NCI-H187 (cell line): ENCODE data around the gene CDH5.

ENCODE experiments used
- DNase-seq, 2 experiments: peaks; one replicate each; lab custom pipeline; 2025; lab: John Stamatoyannopoulos, UW

The CDH5 gene

DNA sequence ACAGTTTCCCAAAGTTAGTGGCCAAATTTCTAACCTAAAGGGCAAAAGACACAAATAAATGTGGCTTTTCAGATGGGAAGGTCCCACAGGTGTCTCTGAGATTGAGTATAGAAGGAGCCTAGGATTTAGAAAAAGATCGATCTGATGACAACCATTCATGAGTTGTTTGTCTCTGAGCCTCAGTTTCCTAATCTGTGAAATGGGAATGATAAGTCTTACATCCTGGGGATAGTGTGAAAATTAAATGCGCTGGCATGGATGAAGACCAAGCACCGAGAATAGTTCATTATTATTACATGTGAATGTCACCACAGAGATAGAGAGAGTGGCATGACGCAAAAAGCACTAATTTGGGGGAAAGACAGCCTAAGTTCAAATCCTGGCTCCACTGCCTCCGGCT lies 7.2 kb downstream of the CDH5 start:
- no peak for DNase-seq

DNA sequence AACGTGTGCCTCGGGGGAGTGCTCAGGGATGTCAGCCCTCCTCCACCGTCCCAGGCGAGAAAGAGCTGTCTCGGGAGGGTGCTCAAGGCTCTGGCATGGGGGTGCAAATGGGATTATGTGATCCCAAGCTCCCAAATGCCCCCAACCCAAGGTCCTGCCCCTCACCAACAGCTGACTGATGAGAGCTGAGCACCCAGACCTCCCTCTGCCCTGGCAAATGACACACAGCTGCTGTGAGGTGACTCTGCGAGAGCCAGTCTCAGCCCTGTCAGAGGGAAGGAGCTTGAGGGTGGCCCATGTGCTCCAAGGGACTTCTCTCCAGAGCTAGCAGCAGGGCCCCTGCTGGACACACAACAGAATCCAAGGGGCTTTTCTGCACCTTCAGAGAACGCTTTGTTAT lies 7.7 kb downstream of the CDH5 start:
- no peak for DNase-seq

DNA sequence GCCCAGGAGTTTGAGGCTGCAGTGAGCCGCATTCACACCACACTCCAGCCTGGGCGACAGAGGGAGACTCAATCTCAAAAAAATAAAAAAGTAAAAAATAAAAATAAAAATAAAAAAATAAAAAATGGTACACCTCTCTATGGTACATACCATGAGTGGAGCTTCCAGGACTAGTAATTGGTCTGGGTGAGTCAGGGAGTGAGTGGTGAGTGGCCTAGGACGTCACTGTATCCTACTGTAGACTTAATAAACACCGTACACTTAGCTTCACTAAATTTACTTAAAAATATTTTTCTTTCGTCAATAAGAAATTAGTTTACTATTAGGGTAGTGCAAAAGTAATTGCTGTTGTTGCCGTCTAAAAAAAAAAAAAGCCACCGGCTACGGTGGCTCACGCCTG lies 9.0 kb downstream of the CDH5 start:
- no peak for DNase-seq

DNA sequence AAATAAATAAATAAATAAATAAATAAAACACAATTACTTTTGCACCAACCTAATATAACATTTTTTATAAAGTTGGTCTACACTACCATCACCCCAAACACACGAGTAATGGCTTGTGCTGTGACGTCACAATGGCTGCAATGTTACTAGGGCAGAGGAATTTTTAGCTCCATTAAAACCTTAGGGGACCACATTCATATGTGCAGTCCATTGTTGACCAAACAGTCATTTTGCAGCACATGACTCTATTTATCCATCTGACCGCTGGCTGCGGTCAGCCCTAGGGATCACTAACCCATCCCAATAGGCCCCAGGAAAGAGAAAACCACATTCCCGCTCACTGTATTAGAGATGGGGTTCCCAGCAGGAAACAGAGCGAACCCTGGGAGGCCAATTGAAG lies 9.6 kb downstream of the CDH5 start:
- no peak for DNase-seq

DNA sequence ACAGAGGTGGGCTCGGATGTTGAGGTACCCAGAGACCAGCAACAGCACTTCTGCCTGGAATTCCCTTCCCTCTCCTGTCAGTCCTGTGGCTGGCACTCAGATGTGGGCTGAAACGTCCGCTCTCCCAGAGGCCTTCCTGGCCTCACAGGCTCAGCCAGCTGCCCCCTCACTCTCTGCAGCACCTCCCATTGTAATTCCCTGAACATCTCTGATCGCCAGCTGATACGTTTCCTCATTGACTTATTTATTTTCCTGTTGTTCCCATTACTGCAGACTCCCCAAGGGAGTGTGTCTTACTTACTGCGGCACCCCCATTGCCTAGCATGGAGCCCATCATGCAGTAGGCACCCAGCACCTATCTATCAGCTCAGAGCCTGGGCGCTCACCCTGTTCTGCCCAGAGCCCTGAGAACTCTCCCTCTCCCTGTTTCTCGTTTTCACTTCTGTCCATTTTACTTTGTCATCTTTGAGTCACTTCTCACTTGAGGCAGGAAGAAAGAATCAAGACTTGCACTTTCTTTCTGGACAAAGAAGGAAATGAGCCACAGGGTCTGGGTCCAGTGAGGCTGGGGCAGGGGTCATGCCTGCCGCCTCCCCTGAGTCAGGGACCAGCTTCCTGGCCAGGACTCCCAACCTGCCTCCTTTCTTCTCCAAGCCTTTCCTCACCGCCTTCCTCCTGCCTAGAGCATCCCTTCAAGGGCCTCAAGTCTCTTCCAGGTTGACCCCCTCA lies 10.2 kb downstream of the CDH5 start:
- DNase-seq: no peak

DNA sequence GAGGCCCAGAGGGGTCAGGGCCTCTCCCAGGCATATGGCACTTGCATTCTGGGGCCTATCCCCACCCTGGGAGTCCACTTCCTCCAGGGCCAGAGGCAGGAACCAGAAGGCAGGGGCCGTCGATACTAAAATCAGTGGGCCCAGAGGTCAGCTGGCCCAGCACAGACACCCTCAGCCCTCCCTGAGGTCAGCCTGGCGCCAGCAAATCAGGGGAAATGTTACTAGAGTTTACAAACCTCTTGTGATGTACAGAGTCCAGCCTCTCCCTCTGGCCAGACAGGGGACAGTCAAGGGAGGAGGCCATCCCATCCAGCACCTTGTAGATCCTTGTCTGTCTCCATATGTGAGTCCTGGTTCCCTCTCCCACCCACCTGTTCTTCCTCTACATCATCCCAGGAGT lies 10.8 kb downstream of the CDH5 start:
- DNase-seq: no peak

DNA sequence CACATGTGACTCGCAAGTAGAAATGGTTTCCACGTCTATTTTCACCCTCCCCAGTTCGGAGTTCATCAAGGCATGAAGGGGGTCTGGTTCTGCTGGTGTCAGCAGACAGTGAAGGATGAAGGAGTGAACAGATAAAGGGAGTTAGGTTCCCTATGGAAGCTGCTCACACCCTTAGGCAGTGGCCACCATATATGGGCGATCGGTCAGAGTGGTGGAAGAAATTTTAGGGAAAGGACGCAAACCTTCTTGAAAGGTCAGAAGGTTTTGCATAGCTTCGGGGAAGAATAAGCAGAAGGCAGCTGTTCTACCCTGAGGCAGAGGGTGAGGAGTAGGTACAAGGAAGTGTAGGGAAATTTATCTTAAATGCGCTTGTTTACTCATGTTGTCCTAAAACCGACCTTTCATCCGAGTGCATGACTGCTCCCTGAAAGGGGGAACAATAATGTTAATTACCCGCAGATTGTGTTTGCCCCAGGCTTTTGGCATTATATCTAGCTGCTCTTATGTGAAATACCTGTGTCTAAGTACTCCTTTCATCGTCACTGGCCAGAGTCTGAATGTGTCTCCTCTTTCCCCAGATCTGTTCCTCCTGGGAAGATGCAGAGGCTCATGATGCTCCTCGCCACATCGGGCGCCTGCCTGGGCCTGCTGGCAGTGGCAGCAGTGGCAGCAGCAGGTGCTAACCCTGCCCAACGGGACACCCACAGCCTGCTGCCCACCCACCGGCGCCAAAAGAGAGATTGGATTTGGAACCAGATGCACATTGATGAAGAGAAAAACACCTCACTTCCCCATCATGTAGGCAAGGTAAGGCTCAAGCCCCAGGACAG lies 12.5 kb downstream of the CDH5 start:
- DNase-seq: no peak

DNA sequence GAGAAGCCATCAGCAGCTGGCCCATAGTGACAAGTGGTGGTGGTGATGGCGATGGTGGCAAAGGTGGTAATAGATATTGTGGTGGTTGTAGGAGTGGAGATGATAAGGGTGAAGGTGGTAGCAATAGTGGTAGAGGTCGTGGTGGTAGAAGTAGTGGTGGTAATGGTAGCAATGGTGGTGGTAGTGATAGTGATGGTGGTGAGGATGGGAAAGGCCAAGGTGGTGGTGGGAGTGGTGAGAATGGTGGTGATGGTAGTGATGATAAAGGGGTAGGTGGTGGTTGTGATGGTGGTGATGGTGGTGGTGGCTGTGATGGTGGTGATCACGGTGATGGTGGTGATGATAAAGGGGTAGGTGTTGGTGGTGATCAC lies 13.1 kb downstream of the CDH5 start:
- DNase-seq: no peak

DNA sequence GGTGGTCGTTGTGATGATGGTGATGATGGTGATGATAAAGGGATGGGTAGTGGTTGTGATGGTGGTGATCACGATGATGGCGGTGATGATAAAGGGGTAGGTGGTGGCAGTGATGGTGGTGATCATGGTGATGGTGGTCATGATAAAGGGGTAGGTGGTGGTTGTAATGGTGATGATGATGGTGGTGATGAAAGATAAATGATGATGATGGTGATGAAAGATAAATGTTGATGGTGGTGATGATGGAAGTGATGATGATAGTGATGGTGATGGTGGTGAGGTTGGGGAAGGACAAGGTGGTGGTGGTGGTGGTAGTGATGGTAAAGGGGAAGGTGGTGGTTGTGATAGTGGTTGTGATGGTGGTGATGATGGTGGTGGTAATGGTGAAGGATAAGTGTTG lies 13.9 kb downstream of the CDH5 start:
- no peak for DNase-seq

DNA sequence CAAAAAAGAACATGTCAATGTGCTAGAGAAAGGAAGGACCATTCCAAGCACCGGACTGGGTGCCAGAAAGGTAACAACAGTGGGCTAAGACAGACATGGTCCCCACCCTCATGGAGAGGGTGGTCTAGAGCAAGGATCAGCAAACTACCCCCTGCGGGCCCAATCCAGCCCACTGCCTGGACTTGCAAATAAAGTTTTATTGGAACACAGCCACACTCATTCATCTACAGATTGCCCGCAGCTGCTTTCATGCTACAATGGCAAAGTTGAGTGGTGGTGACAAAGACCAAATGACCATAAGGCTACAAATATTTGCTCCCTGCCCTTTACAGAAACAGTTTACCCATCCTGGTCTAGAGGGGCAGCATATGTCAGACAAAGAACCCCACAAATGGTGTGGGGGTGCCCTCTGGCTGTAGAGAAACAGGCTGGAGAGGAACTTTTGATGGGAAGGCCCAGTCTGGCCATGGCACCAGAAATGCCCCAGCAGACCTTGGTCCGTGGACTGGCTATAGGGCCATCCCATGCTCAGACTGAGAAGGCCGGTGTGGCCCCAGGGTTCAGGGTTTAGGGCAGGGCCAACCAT lies 15.2 kb downstream of the CDH5 start:
- DNase-seq: no peak

DNA sequence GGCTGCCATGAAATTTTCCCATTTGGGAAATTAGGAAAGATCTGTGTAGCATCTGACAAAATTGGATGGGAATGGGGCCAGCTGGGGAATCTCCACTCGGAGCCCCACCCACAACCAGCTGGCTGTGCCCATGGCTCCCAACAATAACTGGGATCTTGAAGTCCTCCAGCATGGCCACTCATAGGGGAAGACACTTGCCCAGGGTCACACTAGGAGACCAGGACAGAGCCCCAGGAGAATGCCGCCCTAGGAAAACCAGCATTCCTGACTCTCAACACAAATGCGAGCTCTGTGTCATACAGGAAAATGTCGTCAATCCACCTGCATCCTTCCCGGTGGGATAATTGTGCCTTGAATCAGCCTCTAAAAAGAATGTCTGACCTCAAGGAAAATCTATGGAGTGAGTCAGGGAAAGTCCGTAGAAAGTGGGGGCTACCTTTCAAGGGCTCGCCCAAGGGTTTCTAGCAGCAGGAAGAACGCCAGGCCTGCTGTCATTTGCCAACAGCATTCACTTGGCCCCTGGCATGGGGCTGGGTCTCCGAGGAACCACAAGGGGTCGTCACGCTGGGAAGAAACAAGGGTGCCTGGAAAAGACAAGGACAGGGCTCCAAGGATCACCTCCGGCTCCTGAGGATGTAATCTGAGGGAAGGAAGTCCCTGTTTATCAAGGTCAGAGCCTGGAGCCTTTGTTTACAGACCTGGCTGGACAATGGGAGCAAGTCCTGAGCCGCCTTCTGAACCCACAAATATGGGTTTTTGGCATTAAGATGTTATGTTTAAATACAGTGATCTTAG lies 15.9 kb downstream of the CDH5 start:
- DNase-seq: no peak

DNA sequence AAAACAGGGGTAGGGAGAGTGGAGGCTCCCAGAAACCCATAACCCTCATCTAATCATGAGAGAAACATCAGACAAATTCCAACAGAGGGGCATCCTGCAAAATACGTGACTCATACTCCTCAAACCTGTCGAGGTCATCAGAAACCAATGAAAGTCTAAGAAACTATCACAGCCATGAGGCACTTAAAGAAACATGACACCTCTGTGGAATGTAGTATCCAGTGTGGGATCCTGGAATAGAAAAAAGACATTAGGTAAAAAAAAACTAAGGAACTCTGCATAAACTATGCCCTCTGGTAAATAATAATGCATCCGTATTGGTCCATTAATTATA lies 16.4 kb downstream of the CDH5 start:
- DNase-seq: no peak

DNA sequence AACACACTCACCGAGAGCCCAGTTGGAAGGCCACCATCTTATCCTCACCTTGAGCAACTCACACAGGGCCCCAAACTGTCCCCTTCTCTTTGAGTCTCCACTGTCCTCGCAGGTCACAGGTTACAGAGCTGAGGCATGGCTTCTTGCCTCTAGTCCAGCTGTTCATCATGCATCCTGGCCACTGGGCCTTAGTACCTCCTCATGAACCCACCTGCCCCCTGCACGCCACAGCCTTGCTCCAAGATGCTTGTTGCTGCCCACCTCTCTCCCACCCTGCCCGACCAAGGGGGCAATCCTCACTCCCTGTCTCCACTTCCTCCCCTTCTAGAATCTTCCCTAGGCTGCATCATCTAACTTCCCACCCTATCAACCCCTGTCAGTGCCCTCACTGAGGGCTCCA lies 17.1 kb downstream of the CDH5 start:
- DNase-seq: no peak

DNA sequence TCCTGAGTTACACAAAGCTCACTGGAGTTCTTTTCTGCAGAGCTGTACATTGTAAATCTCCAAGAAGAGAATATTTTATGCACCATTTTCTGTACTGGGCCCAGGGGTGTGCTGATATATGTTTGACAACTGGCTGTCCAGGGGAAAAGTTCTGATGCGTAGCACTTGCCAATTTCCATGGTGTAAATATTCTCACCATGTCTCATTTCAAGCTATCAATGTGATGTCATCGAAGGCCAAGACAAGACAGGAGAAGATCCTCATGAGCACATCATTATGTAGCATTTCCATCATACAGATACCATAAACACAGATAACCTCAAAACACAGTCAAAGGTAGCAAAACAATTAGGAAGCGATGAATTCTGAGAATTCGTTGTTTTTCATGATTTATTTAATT lies 18.9 kb downstream of the CDH5 start:
- DNase-seq: no peak

DNA sequence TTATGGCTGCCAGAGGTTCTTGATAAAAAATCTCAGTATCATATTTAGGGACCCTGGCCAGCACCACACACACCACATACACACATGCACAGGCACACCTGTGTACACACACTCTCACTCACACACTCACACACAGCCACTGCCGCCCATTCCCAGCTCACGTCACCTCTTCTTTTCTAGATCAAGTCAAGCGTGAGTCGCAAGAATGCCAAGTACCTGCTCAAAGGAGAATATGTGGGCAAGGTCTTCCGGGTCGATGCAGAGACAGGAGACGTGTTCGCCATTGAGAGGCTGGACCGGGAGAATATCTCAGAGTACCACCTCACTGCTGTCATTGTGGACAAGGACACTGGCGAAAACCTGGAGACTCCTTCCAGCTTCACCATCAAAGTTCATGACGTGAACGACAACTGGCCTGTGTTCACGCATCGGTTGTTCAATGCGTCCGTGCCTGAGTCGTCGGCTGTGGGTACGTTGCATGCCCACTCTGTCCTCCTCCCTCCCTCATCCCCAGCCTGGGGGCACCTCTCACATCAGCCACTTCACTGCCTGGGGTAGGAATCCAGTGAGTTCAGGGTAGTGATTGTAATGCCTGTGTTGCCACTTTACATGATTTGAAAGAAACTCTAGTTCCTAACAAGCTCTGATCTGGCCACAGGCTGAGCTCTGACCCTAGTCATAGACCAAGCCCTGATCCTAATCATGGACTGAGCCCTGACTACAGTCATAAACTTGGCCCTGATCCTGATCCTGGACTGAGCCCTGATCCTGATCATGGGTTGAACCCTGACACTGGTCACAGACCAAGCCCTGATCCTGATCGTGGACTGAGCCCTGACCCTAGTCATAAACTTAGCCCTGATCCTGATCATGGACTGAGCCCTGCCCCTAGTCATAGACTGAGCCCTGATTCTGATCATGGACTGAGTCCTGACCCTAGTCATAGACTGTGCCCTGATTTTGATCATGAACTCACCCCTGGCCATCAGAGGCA lies 20.4 kb downstream of the CDH5 start:
- peak in 1 of 2 experiments; percentile 11 for DNase-seq

DNA sequence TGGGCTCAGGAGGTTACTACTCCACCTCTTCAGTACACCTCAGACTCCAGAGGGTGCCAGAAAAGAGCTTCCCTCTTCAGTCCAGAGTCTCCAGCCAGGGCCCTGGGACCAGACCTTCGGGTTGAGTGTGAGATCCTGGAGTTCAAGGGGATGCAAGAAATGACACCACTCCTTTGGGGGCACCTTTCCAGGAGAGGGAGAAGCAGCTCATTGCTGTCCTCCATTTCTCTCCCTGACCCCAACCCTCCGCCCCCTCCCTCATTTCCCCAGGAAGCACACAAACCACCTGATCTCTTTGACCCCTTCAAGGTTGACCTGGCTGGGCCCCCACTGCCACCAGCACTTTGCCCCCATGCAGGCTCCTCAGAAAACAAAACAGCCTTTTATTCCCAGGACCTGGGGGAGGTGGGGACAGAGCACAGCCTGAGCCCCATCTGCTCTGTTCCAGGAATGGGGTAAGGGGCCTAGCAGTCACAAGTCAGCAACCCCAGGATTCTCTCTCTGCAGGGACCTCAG lies 21.4 kb downstream of the CDH5 start:
- DNase-seq: no peak

DNA sequence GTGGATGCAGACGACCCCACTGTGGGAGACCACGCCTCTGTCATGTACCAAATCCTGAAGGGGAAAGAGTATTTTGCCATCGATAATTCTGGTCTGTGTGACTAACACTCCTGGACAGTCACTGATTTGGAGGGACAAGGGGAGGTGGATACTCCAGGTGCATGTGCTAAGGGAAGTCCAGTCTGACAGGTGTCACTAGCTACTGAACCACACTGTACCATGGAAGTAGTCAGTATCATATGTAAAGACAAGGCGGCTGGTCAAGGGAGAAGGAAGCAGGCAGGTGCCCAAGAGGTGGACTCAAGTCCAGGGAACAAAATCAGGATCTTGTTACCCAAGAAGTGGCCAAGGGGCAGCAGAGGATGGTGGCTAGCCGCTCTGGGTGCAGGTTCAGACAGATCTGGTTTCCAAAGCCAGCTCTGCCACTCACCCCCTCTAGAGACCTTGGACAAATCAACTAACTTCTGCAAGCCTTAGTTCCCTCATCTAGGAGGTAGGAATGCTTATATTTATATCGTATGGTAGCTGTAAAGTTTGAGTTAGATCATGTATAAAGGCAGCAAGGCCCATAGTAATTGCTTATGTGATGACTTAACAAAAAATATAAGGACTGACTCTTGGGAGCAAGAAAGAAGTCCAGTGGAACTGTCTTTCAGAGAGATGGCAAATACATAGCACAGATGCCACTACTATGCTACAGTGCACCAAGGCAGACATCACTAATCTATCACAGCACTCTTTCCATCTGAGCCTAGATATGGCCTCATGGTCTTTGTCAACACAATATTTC lies 22.1 kb downstream of the CDH5 start:
- DNase-seq: no peak

DNA sequence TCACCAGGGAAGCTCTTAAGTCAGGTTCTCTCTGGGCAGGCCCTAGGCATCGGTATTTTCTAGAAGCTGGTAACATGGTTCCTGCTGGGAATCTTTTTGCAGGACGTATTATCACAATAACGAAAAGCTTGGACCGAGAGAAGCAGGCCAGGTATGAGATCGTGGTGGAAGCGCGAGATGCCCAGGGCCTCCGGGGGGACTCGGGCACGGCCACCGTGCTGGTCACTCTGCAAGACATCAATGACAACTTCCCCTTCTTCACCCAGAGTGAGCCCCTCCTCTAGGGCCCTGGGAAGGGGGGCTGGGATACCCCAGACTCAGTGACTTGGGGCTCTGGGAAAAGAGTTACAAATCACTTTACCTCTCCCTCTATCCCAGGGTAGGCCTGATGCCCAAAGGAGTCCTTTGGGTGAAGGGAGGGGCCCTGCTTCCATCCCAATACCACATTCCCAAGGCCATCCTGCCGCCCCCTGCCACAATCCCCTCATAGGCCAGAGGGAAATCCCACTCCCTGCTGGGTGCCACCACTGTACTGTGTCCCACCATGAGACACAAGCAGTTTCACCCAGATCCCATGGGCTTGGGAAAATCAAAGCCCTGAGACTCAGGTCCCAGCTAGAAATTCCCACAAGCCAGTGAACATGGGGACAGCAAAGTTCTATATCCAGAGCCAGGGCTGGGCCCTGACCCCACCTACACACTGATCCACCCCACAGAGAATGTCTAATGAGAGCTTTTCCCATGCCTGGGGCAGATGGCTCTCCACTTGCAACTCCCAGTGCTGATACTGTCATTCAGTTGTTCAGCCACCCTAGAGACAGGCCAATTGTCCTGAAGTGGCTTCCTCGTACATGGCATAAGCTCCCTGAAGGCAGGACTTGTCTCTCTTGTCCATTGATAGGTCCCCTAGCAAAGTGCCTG lies 23.0 kb downstream of the CDH5 start:
- no peak for DNase-seq
